ENCODE results near the gene RGSL1.

RGSL1 gene

GRCh38 chr1:182587093-182587492, 137.1 kb downstream of the RGSL1 start:
- H3K4me3 ChIP-seq (ENCODE audit: insufficient read depth, low read length, poor library complexity, severe bottlenecking) = no peak overlapping the region
- no peak overlapping the region for H2AFZ ChIP-seq (ENCODE audit: low read depth, low read length, severe bottlenecking)
- no peaks in the 10 kb centered on the region for H3K27me3 ChIP-seq (ENCODE audit: low read length)
- no peaks in the 10 kb centered on the region for H3K79me2 ChIP-seq (ENCODE audit: insufficient read depth, low read length)
- no peak for TF ChIP-seq EZH2phosphoT487 (conservative IDR thresholded peaks at IDR 0.05; ENCODE audit: low read length)
- TF ChIP-seq CTCF (IDR thresholded peaks at IDR 0.05; ENCODE audit: insufficient read depth, low read length, poor library complexity, severe bottlenecking) = no peak
- no peaks in the 10 kb centered on the region for H3K9me2 ChIP-seq (replicated peaks; ENCODE audit: insufficient read depth, low read length)
- no peaks in the 10 kb centered on the region for H3K9me3 ChIP-seq (ENCODE audit: insufficient read depth, low read length)
- H3K27ac ChIP-seq (ENCODE audit: low read depth, low read length) = no peak overlapping the region
- no peaks in the 10 kb centered on the region for H3K36me3 ChIP-seq (ENCODE audit: low read length)
- no peaks in the 10 kb centered on the region for H4K20me1 ChIP-seq (ENCODE audit: low read depth, low read length)
- no peak overlapping the region for H3K4me2 ChIP-seq (ENCODE audit: low read depth, low read length, poor library complexity, severe bottlenecking)
- H3K9ac ChIP-seq (ENCODE audit: low read length) = no peak overlapping the region
- no peaks in the 10 kb centered on the region for H3F3A ChIP-seq (ENCODE audit: insufficient read depth)

- H3K79me2 ChIP-seq (ENCODE audit: insufficient read depth, low read length) = no peaks in the 10 kb centered on the region
- no peaks in the 10 kb centered on the region for H4K20me1 ChIP-seq (ENCODE audit: low read depth, low read length)
- H3K4me3 ChIP-seq (ENCODE audit: insufficient read depth, low read length, poor library complexity, severe bottlenecking) = peak overlapping the region; percentile 75
- H3K36me3 ChIP-seq (ENCODE audit: low read length) = no peaks in the 10 kb centered on the region
- peak overlapping the region; percentile 71 for H3K9ac ChIP-seq (ENCODE audit: low read length)
- TF ChIP-seq EZH2phosphoT487 (conservative IDR thresholded peaks at IDR 0.05; ENCODE audit: low read length) (no peak), CTCF (IDR thresholded peaks at IDR 0.05; ENCODE audit: insufficient read depth, low read length, poor library complexity, severe bottlenecking) (no peak)
- H3K9me2 ChIP-seq (replicated peaks; ENCODE audit: insufficient read depth, low read length) = no peaks in the 10 kb centered on the region
- H3K4me2 ChIP-seq (ENCODE audit: low read depth, low read length, poor library complexity, severe bottlenecking) = peak overlapping the region; percentile 68
- no peaks in the 10 kb centered on the region for H3K9me3 ChIP-seq (ENCODE audit: insufficient read depth, low read length)
- no peaks in the 10 kb centered on the region for H3K27me3 ChIP-seq (ENCODE audit: low read length)
- H3F3A ChIP-seq (ENCODE audit: insufficient read depth) = no peaks in the 10 kb centered on the region
- H3K27ac ChIP-seq (ENCODE audit: low read depth, low read length) = 0 out of 2 replicates have a peak overlapping the region, but pooled peaks have one; percentile 47
- peak overlapping the region; percentile 94 for H2AFZ ChIP-seq (ENCODE audit: low read depth, low read length, severe bottlenecking)
These were observed 137.9 kb downstream of the RGSL1 start for GRCh38 chr1:182587666-182588499.

- no peaks in the 10 kb centered on the region for H3K36me3 ChIP-seq (ENCODE audit: low read length)
- H3K4me2 ChIP-seq (ENCODE audit: low read depth, low read length, poor library complexity, severe bottlenecking) = peak within 1 kb of the TSS; percentile 68
- TF ChIP-seq EZH2phosphoT487 (conservative IDR thresholded peaks at IDR 0.05; ENCODE audit: low read length) (no peak), CTCF (IDR thresholded peaks at IDR 0.05; ENCODE audit: insufficient read depth, low read length, poor library complexity, severe bottlenecking) (no peak)
- H3K4me3 ChIP-seq (ENCODE audit: insufficient read depth, low read length, poor library complexity, severe bottlenecking) = peak within 1 kb of the TSS; percentile 75
- H3K9me2 ChIP-seq (replicated peaks; ENCODE audit: insufficient read depth, low read length) = no peaks in the 10 kb centered on the region
- H3F3A ChIP-seq (ENCODE audit: insufficient read depth) = no peaks in the 10 kb centered on the region
- peak within 1 kb of the TSS; percentile 47 for H3K27ac ChIP-seq (ENCODE audit: low read depth, low read length)
- no peaks in the 10 kb centered on the region for H3K9me3 ChIP-seq (ENCODE audit: insufficient read depth, low read length)
- no peaks in the 10 kb centered on the region for H3K79me2 ChIP-seq (ENCODE audit: insufficient read depth, low read length)
- peak within 1 kb of the TSS; percentile 94 for H2AFZ ChIP-seq (ENCODE audit: low read depth, low read length, severe bottlenecking)
- H3K9ac ChIP-seq (ENCODE audit: low read length) = peak within 1 kb of the TSS; percentile 71
- H4K20me1 ChIP-seq (ENCODE audit: low read depth, low read length) = no peaks in the 10 kb centered on the region
- no peaks in the 10 kb centered on the region for H3K27me3 ChIP-seq (ENCODE audit: low read length)
These were observed 138.8 kb downstream of the RGSL1 start, which contains the start of gene RNASEL for GRCh38 chr1:182588500-182589396. RNASEL (minus strand) TSS chr1:182589256; CDS start chr1:182586806, 2,450 bp downstream.
